A549 (cell line): ENCODE measurements around the gene AAK1. TPM values are rescaled to one million over a fixed set of nuclear protein-coding genes. Genes with fewer than 3 reads are reported as not detected.

Experiments
- ATAC-seq, 2 experiments: fragments of 200-7000 bp in 1 of 2; fragments of >200 bp in 1 of 2; cut with Nextera tagmentation in 1 of 2; cut with Tn5 transposase in 1 of 2; 3 replicates each; pipeline versions ENCODE4 v1.8.0 to v1.9.1; 2018 to 2020; ENCODE audit warnings: mild to moderate bottlenecking in 1 of 2, moderate library complexity in 1 of 2
- CTCF ChIA-PET: fragments of 300-600 bp; sonication (Branson Sonifier 250); formaldehyde crosslinking; extraction: SDS; loops from one replicate; lab custom pipeline; 2021; ENCODE audit warnings: antibody characterized with exemption, inconsistent platforms; lab: Yijun Ruan, JAX
- POLR2A ChIA-PET: fragments of 350-600 bp; formaldehyde crosslinking; extraction: SDS; loops from one replicate; lab custom pipeline; 2021; ENCODE audit warnings: antibody characterized with exemption, inconsistent platforms; lab: Yijun Ruan, JAX
- DNase-seq, 2 experiments: peaks; one replicate each; pipeline versions ENCODE4 v3.0.0 to v3.0.0-alpha.2; 2011 to 2016; ENCODE audit warnings: low read depth in 1 of 2, low spot score in 1 of 2
- FAIRE-seq: peaks from 2 replicates; lab custom pipeline; 2011; peaks lifted over from hg19 to GRCh38; lab: Jason Lieb, UNC
- H3K27ac ChIP-seq, 2 experiments: fragments of >200 bp; sonication (Bioruptor Twin); formaldehyde crosslinking; 3 replicates each; pipeline ENCODE4 v1.5.1; 2016 to 2017
- H3K4me1 ChIP-seq: fragments of >200 bp; sonication (Bioruptor Twin); formaldehyde crosslinking; 3 replicates; pipeline ENCODE4 v1.6.1; 2016
- H3K4me2 ChIP-seq: fragments of >200 bp; sonication (Bioruptor Twin); formaldehyde crosslinking; 3 replicates; pipeline ENCODE4 v1.6.1; 2016
- H3K4me3 ChIP-seq: fragments of >200 bp; sonication (Bioruptor Twin); formaldehyde crosslinking; 3 replicates; pipeline ENCODE4 v1.5.1; 2016
- H3K9me3 ChIP-seq: fragments of >200 bp; sonication (Bioruptor Twin); formaldehyde crosslinking; 3 replicates; pipeline ENCODE4 v1.6.1; 2016
- ATOH8 ChIP-seq: fragments of 250-450 bp; sonication (Bioruptor Pico); IDR thresholded peaks from 2 replicates; pipeline ENCODE4 v1.5.0; 2020; ENCODE audit warnings: low read depth, mild to moderate bottlenecking, moderate library complexity
- BHLHE40 ChIP-seq: IDR thresholded peaks from 2 replicates; pipeline ENCODE4 v1.6.1; 2012; ENCODE audit warnings: low read depth, low read length, inconsistent platforms
- CBX8 ChIP-seq: fragments of 200-600 bp; sonication (generic); IDR thresholded peaks from 2 replicates; pipeline ENCODE4 v1.6.1; 2016
- CEBPB ChIP-seq, 2 experiments: fragments of >200 bp in 1 of 2; sonication (Bioruptor Twin) in 1 of 2; formaldehyde crosslinking in 1 of 2; IDR thresholded peaks; 2 replicates each; pipeline ENCODE4 v1.6.1; 2012 to 2016
- EHMT2 ChIP-seq: fragments of 200-600 bp; sonication (generic); IDR thresholded peaks from 2 replicates; pipeline ENCODE4 v1.6.1; 2016; ENCODE audit warnings: antibody characterized with exemption, low read depth, mild to moderate bottlenecking, moderate library complexity
- ELK1 ChIP-seq: fragments of 150-350 bp; IDR thresholded peaks from 2 replicates; pipeline ENCODE4 v1.6.1; 2014; ENCODE audit warnings: low read depth, mild to moderate bottlenecking, low read length
- EP300 ChIP-seq, 2 experiments: fragments of >200 bp; sonication (Bioruptor Twin); formaldehyde crosslinking; IDR thresholded peaks; 2 replicates in 1 of 2; 3 replicates in 1 of 2; pipeline ENCODE4 v1.6.1; 2016 to 2017
- FOSL2 ChIP-seq, 2 experiments: fragments of 450-650 bp in 1 of 2; fragments of >200 bp in 1 of 2; sonication (Bioruptor Twin) in 1 of 2; formaldehyde crosslinking; IDR thresholded peaks; 2 replicates each; pipeline versions ENCODE4 v1.5.0 to v1.6.1; 2016 to 2020; ENCODE audit warnings: mild to moderate bottlenecking in 1 of 2, moderate library complexity in 1 of 2
- GATA3 ChIP-seq: IDR thresholded peaks from 2 replicates; pipeline ENCODE4 v1.6.1; 2012; ENCODE audit warnings: borderline replicate concordance
- HMGXB4 ChIP-seq: fragments of 250-450 bp; sonication (Bioruptor Pico); IDR thresholded peaks from 2 replicates; pipeline ENCODE4 v1.5.0; 2021; ENCODE audit warnings: mild to moderate bottlenecking, moderate library complexity, borderline replicate concordance
- HOXB13 ChIP-seq: fragments of 250-450 bp; sonication (Bioruptor Pico); IDR thresholded peaks from 2 replicates; pipeline ENCODE4 v1.5.0; 2020; ENCODE audit warnings: low read depth, mild to moderate bottlenecking, moderate library complexity
- HOXB5 ChIP-seq: fragments of 250-450 bp; sonication (Bioruptor Pico); IDR thresholded peaks from 2 replicates; pipeline ENCODE4 v1.5.0; 2020; ENCODE audit warnings: mild to moderate bottlenecking, moderate library complexity
- JUN ChIP-seq, 2 experiments: fragments of >200 bp; sonication (Bioruptor Twin); formaldehyde crosslinking; IDR thresholded peaks; 2 replicates in 1 of 2; 3 replicates in 1 of 2; pipeline ENCODE4 v1.6.1; 2016 to 2017
- KDM5A ChIP-seq: fragments of 200-600 bp; sonication (generic); IDR thresholded peaks from 2 replicates; pipeline ENCODE4 v1.6.1; 2016; ENCODE audit warnings: antibody characterized with exemption, mild to moderate bottlenecking
- MAFK ChIP-seq: fragments of 450-650 bp; IDR thresholded peaks from 2 replicates; pipeline ENCODE4 v1.6.1; 2014; ENCODE audit not compliant: partially characterized antibody
- PBX3 ChIP-seq: IDR thresholded peaks from 2 replicates; pipeline ENCODE4 v1.6.1; 2012
- POLR2AphosphoS2 ChIP-seq: conservative IDR thresholded peaks from 2 replicates; pipeline ENCODE4 v1.6.1; 2012; ENCODE audit warnings: low read length, improper control_type of control experiment, inconsistent platforms
- RARB ChIP-seq: fragments of 250-450 bp; sonication (Bioruptor Pico); IDR thresholded peaks from 2 replicates; pipeline ENCODE4 v1.8.0; 2021; ENCODE audit warnings: mild to moderate bottlenecking, moderate library complexity
- REST ChIP-seq: fragments of 200-600 bp; sonication (generic); IDR thresholded peaks from 2 replicates; pipeline ENCODE4 v1.6.1; 2016; ENCODE audit warnings: antibody characterized with exemption, mild to moderate bottlenecking, moderate library complexity
- ZC3H11A ChIP-seq: fragments of 450-650 bp; IDR thresholded peaks from 2 replicates; pipeline ENCODE4 v1.6.1; 2014; ENCODE audit warnings: antibody characterized with exemption, mild to moderate bottlenecking
- WGBS: methylation state at CpG from one replicate; pipeline ENCODE4 v1.1.6; 2017; ENCODE audit errors: missing lambda C conversion rate; 5-methylcytosine and 5-hydroxymethylcytosine counted together
- polyA plus RNA-seq, 4 experiments: library from polyadenylated mRNA; depleted of rRNA in 3 of 4; stranded (reverse); fragments of >200 nt; fragmentation: RNase III in 1 of 4; extraction: RNeasy Plus Mini Kit Qiagen cat#74134 plus additional on column Dnase treatment in 1 of 4; gene quantifications; 2 replicates in 3 of 4; 3 replicates in 1 of 4; pipeline ENCODE4 v1.2.3, GENCODE V29; 2011 to 2017

The AAK1 gene
- polyA plus RNA-seq, 2 of the 4 experiments (the other 2 are of a cell fraction), result 15.9 to 25.7 TPM

- ChIA-PET CTCF (interaction anchor here (0.9 to 2.3 kb wide), 18 partner anchors 8 to 280 kb away, joined by 3 to 11 read pairs (median 4); no protein-coding TSS in a partner anchor), POLR2A (interaction anchor here (0.7 to 1.7 kb wide), 4 partner anchors 46 to 207 kb away, joined by 4 to 10 read pairs (median 6); partner anchors contain the start of genes AAK1 and GFPT1)
- DNase-seq (no peak), ATAC-seq (peak; percentile 9 to 13; a peak in 4 of 6 replicates), FAIRE-seq (no peak)
- TF ChIP-seq HOXB13 (CRISPR knock-in tag) (no peak), EHMT2 (no peak), GATA3 (no peak), EP300 (IDR thresholded peaks at IDR 0.05) (no peak), MAFK (no peak), CEBPB (IDR thresholded peaks at IDR 0.05) (no peak), PBX3 (no peak), CBX8 (no peak)
- peak overlapping the region; percentile 83 to 95 for H3K27ac ChIP-seq
- peak overlapping the region; percentile 74 for H3K4me2 ChIP-seq
- 7% methylated on average over 5 of the region's 5 CpGs for WGBS
- no peaks in the 10 kb centered on the region for H3K9me3 ChIP-seq
- peaks cover 17% of the 10 kb centered on the region for H3K4me1 ChIP-seq
- H3K4me3 ChIP-seq, result peak overlapping the region; percentile 56
Observed at GRCh38 chr2:69436596-69436937, 207.0 kb downstream of the AAK1 start.

GRCh38 chr2:69434753-69435152 lies 208.8 kb downstream of the AAK1 start:
- TF ChIP-seq ELK1 (no peak), BHLHE40 (no peak), ATOH8 (CRISPR knock-in tag) (no peak), GATA3 (no peak), FOSL2 (IDR thresholded peaks at IDR 0.05) (no peak), FOSL2 (CRISPR knock-in tag; IDR thresholded peaks at IDR 0.05) (no peak), HMGXB4 (CRISPR knock-in tag) (no peak), REST (no peak), JUN (IDR thresholded peaks at IDR 0.05) (no peak), POLR2AphosphoS2 (no peak), RARB (CRISPR knock-in tag) (no peak), KDM5A (no peak), HOXB5 (CRISPR knock-in tag) (no peak), ZC3H11A (no peak)
- TF ChIP-seq, all 56 proteins: peak for 0
- FAIRE-seq (no peak), ATAC-seq (no peak), DNase-seq (no peak)
- no peak overlapping the region for H3K4me3 ChIP-seq
- POLR2A ChIA-PET, result no interaction called here
- 90% methylated on average over 5 of the region's 5 CpGs for WGBS
- no peak overlapping the region for H3K4me2 ChIP-seq
- CTCF ChIA-PET, result interaction anchor here (0.5 kb wide), 1 partner anchor 21 kb away, joined by 3 read pairs; no protein-coding TSS in a partner anchor
- H3K4me1 ChIP-seq, result peaks cover 17% of the 10 kb centered on the region
- H3K27ac ChIP-seq, result no peak overlapping the region
- H3K9me3 ChIP-seq, result no peaks in the 10 kb centered on the region
